Colonic mucosa (tissue), 4 donors: Measurements from ENCODE around the gene MDM2. TPM values are rescaled to one million over a fixed set of nuclear protein-coding genes. Genes with fewer than 3 reads are reported as not detected.

Experiments
- DNase-seq: peaks from one replicate; pipeline ENCODE4 v3.0.0-alpha.2; 2020
- H3K27ac ChIP-seq: fragments of 200-600 bp; one replicate; pipeline ENCODE4 v1.8.0; 2021
- H3K27me3 ChIP-seq: fragments of 200-600 bp; one replicate; pipeline ENCODE4 v1.8.0; 2021
- H3K36me3 ChIP-seq: fragments of 200-600 bp; one replicate; pipeline ENCODE4 v1.8.0; 2021
- H3K4me1 ChIP-seq: fragments of 200-600 bp; one replicate; pipeline ENCODE4 v1.8.0; 2021; ENCODE audit warnings: mild to moderate bottlenecking
- H3K4me3 ChIP-seq: fragments of 200-600 bp; one replicate; pipeline ENCODE4 v1.8.0; 2021
- H3K9ac ChIP-seq, 2 donors: one replicate each; pipeline ENCODE4 v1.7.0; 2013; ENCODE audit warnings: control low read depth in 2 of 2, low read depth in 2 of 2, low read length in 2 of 2
- H3K9me3 ChIP-seq: fragments of 200-600 bp; one replicate; pipeline ENCODE4 v1.8.0; 2021
- intact Hi-C: fragments of 100-400 bp; cut with DNase I; formaldehyde crosslinking; loops from one replicate; pipeline ENCODE4 v1.14.1; 2022
- total RNA-seq, 2 donors: library from RNA; stranded (reverse); fragmentation: NEBNext Ultra II Directional in 1 of 2; extraction: Animal tissue kit (Norgen Biotek cat#: 25700) in 1 of 2; gene quantifications; one replicate each; pipeline ENCODE4 v1.2.1, GENCODE V29; 2021
- TF ChIP-seq, protein P1 (sequence below): fragments of 200-600 bp; IDR thresholded peaks from one replicate; pipeline ENCODE4 v1.8.0; 2022; ENCODE audit warnings: antibody characterized with exemption, mild to moderate bottlenecking
- donor health status: healthy.
- donor health status: DM: no; HTN: no; CAD: no.
- donor health status: DM: no; HTN: no; CAD: no.

MDM2 gene
- total RNA-seq, 2 donors from 2014 or later: 94.8 to 107 TPM

DNA sequence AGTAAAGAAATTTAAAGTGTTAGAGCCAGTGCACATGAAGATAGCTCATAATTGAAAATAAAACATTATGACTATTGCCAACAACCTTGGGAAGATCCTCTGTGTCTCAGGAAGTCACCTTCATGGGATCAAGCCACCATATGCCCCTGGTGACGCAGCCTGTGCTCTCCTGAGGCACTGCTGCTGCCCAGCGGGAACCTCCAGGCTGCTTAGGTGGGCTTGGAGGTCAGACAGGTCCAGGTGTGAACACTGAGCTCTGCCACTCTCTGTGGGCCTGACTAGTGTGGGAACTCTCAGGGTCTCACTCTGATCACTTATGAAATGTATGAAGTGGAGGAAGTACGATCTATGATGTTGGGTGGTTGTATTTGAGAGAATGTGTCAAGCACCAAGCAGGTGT lies 45.3 kb upstream of the MDM2 start:
- TF ChIP-seq, protein P1, sequence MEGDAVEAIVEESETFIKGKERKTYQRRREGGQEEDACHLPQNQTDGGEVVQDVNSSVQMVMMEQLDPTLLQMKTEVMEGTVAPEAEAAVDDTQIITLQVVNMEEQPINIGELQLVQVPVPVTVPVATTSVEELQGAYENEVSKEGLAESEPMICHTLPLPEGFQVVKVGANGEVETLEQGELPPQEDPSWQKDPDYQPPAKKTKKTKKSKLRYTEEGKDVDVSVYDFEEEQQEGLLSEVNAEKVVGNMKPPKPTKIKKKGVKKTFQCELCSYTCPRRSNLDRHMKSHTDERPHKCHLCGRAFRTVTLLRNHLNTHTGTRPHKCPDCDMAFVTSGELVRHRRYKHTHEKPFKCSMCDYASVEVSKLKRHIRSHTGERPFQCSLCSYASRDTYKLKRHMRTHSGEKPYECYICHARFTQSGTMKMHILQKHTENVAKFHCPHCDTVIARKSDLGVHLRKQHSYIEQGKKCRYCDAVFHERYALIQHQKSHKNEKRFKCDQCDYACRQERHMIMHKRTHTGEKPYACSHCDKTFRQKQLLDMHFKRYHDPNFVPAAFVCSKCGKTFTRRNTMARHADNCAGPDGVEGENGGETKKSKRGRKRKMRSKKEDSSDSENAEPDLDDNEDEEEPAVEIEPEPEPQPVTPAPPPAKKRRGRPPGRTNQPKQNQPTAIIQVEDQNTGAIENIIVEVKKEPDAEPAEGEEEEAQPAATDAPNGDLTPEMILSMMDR: no peak
- DNase-seq: no peak
- intact Hi-C loops: no loop called here

DNA sequence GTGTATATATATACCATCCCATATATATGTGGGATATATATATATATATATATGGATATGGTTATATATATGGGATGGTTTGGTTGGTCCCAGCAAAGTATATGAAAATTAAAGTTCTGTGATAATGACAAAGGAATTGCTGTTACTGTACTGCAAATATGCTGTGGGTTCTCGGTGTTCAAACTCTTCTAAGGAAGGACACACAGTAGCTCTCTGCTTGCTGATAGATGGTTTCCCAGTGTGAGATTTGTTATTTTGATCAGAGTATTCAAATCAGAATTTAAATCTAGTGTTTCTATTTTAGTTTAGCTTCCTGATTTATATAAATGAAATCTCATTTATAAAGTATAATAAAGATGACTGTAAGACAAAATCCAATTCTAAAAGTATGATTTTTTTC lies 42.3 kb upstream of the MDM2 start:
- TF ChIP-seq, protein P1: no peak
- Histone ChIP-seq H3K27ac (no peak overlapping the region), H3K4me3 (no peak overlapping the region), H3K27me3 (no peaks in the 10 kb centered on the region), H3K4me1 (no peaks in the 10 kb centered on the region), H3K9me3 (no peaks in the 10 kb centered on the region), H3K9ac (no peak overlapping the region), H3K36me3 (no peaks in the 10 kb centered on the region)
- intact Hi-C loops: no loop called here
- DNase-seq: no peak

More for the DNA sequence above, 45.3 kb upstream of the MDM2 start:
- Histone ChIP-seq H3K27ac (no peak overlapping the region), H3K9me3 (no peaks in the 10 kb centered on the region), H3K4me3 (no peak overlapping the region), H3K36me3 (no peaks in the 10 kb centered on the region), H3K9ac (no peak overlapping the region), H3K27me3 (no peaks in the 10 kb centered on the region), H3K4me1 (no peaks in the 10 kb centered on the region)

DNA sequence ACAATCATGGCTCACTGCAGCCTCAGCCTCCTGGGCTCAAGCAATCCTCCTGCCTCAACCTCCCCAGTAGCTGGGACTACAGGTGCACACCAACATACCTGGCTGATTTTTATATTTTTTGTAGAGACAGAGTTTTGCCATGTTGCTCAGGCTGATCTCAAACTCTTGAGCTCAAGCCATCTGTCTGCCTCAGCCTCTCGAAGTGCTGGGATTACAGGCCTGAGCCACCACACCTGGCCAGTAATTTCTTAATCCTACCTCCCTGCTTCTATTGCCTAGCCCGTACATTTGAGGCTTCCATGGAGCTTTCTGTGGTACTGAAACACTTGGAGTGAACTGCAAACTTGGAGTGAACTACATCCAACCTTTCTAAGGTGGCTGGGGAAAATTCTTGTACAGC lies 41.3 kb upstream of the MDM2 start:
- no peaks in the 10 kb centered on the region for H3K36me3 ChIP-seq
- H3K4me1 ChIP-seq: no peaks in the 10 kb centered on the region
- H3K27me3 ChIP-seq: no peaks in the 10 kb centered on the region
- no peak overlapping the region for H3K27ac ChIP-seq
- intact Hi-C loops: no loop called here
- TF ChIP-seq, protein P1: no peak
- no peak for DNase-seq
- no peaks in the 10 kb centered on the region for H3K9me3 ChIP-seq
- H3K9ac ChIP-seq: no peak overlapping the region
- H3K4me3 ChIP-seq: no peak overlapping the region

DNA sequence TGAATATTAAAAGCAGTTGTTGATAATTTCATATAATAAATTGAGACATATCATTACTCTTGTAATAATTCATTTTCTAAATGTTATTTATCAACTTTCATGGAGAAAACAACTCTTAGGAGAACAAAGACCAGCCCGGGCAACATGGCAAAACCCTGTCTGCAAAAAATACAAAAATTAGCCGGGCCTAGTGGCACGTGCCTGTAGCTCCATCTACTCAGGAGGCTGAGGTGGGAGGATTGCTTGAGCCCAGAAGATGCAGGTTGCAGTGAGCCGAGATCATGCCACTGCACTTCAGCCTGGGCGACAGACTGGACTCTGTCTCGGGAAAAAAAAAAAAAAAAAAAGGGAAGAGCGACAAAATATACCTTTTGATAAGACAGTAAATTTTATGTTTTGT lies 40.8 kb upstream of the MDM2 start:
- no peak overlapping the region for H3K9ac ChIP-seq
- TF ChIP-seq, protein P1: no peak
- DNase-seq: no peak
- intact Hi-C loops: no loop called here
- H3K27ac ChIP-seq: no peak overlapping the region
- H3K9me3 ChIP-seq: no peaks in the 10 kb centered on the region
- no peaks in the 10 kb centered on the region for H3K27me3 ChIP-seq
- H3K36me3 ChIP-seq: no peaks in the 10 kb centered on the region
- H3K4me1 ChIP-seq: no peaks in the 10 kb centered on the region
- H3K4me3 ChIP-seq: no peak overlapping the region

DNA sequence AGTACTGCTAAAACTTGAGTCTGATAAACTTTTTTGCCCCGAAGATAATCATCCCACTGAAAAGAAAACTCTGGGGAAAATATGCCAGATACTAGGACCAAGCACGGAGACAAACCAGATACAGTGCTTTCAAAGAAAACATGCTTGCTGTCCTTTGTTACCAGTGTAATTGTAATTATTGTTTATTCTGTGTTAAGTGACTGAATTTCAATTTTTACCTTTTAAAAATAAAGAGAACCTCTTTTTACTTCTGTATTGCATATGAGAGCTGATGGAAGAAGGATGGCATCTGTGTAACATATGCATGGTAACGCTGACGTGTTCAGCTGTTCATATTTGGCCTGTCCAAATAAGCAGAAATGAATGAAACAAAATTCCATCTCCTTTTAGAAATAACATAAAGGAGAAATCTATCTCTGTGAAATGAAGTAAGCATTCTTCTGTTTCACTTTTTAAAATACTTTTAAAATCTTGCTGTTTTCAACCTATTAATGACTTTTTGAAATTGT lies 39.5 kb upstream of the MDM2 start:
- Histone ChIP-seq H3K4me1 (no peaks in the 10 kb centered on the region), H3K9ac (no peak overlapping the region), H3K4me3 (no peak overlapping the region), H3K27me3 (no peaks in the 10 kb centered on the region), H3K36me3 (no peaks in the 10 kb centered on the region), H3K27ac (no peak overlapping the region), H3K9me3 (no peaks in the 10 kb centered on the region)
- intact Hi-C loops: no loop called here
- TF ChIP-seq, protein P1: no peak
- no peak for DNase-seq
